ENCODE results near the gene SSR3.

DNA sequence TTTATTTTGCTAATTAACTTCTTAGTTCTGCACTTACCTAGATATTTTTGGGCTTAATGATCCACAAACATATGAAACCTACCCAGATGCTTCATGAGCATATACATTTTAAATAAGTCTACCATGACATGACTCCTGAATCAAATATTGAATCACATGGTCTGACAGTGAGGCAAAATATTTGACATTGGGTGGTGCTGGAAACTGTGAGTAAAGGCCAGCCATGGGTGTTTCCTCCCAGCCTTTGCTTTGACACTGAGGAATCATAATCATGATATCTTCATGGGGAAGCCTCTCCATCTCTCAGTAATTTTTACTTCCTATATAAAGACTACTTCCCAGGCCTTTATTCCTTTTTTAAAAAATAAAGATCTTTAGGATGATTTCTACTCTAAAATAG lies 22.8 kb upstream of the SSR3 start:
- TF ChIP-seq ZNF155 (tag by site-specific recombination; IDR thresholded peaks at IDR 0.05) = no peak
- TF ChIP-seq, protein P1, sequence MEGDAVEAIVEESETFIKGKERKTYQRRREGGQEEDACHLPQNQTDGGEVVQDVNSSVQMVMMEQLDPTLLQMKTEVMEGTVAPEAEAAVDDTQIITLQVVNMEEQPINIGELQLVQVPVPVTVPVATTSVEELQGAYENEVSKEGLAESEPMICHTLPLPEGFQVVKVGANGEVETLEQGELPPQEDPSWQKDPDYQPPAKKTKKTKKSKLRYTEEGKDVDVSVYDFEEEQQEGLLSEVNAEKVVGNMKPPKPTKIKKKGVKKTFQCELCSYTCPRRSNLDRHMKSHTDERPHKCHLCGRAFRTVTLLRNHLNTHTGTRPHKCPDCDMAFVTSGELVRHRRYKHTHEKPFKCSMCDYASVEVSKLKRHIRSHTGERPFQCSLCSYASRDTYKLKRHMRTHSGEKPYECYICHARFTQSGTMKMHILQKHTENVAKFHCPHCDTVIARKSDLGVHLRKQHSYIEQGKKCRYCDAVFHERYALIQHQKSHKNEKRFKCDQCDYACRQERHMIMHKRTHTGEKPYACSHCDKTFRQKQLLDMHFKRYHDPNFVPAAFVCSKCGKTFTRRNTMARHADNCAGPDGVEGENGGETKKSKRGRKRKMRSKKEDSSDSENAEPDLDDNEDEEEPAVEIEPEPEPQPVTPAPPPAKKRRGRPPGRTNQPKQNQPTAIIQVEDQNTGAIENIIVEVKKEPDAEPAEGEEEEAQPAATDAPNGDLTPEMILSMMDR (tag by site-specific recombination; IDR thresholded peaks at IDR 0.05) = no peak
- no peak for TF ChIP-seq BCL11B (tag by site-specific recombination; IDR thresholded peaks at IDR 0.05; ENCODE audit: low read depth)
- no peak for TF ChIP-seq IKZF3 (tag by site-specific recombination; IDR thresholded peaks at IDR 0.05)
- TF ChIP-seq ZNF350 (tag by site-specific recombination; IDR thresholded peaks at IDR 0.05) = no peak
- no peak for TF ChIP-seq ZNF133 (tag by site-specific recombination; IDR thresholded peaks at IDR 0.05)
